Measurements from ENCODE around the gene PDE6D. TPM values are rescaled to one million over a fixed set of nuclear protein-coding genes. Genes with fewer than 3 reads are reported as not detected.

Gene PDE6D
- total RNA-seq, 3 donors from 2014 or later = 24.2 to 28.5 (median 25.6) TPM

GRCh38 chr2:231696004-231696367 lies 85.1 kb downstream of the PDE6D start:
- intact Hi-C loops (cut with DNase I; ENCODE audit: low total_unique reads) = no loop called here
- Histone ChIP-seq H3K27ac (peak overlapping the region; percentile 42 to 84), H3K9me3 (no peaks in the 10 kb centered on the region), H3K4me3 (no peak overlapping the region), H3K4me1 (no peaks in the 10 kb centered on the region), H3K27me3 (no peaks in the 10 kb centered on the region), H3K36me3 (no peaks in the 10 kb centered on the region)
- TF ChIP-seq POLR2AphosphoS5 (IDR thresholded peaks at IDR 0.05) (peak; percentile 46 to 85 (median 69)), CTCF (IDR thresholded peaks at IDR 0.05) (no peak), POLR2A (IDR thresholded peaks at IDR 0.05) (no peak)
- DNase-seq (ENCODE audit: low spot score in 2 of 2) = no peak

GRCh38 chr2:231693956-231694355 lies 87.1 kb downstream of the PDE6D start:
- H3K27me3 ChIP-seq = no peaks in the 10 kb centered on the region
- DNase-seq (ENCODE audit: low spot score in 2 of 2) = no peak
- intact Hi-C loops (cut with DNase I; ENCODE audit: low total_unique reads) = no loop called here

GRCh38 chr2:231692847-231693246 lies 88.2 kb downstream of the PDE6D start:
- intact Hi-C loops (cut with DNase I; ENCODE audit: low total_unique reads) = no loop called here
- H3K9me3 ChIP-seq = no peaks in the 10 kb centered on the region
- H3K4me3 ChIP-seq = no peak overlapping the region
- no peak for TF ChIP-seq POLR2A (IDR thresholded peaks at IDR 0.05)
- no peak for TF ChIP-seq POLR2AphosphoS5 (IDR thresholded peaks at IDR 0.05)
- no peak for TF ChIP-seq CTCF (IDR thresholded peaks at IDR 0.05)
- H3K36me3 ChIP-seq = no peaks in the 10 kb centered on the region
- H3K4me1 ChIP-seq = no peaks in the 10 kb centered on the region
- no peak for DNase-seq (ENCODE audit: low spot score in 2 of 2)
- H3K27me3 ChIP-seq = no peaks in the 10 kb centered on the region
- no peak overlapping the region for H3K27ac ChIP-seq

More at GRCh38 chr2:231693956-231694355, 87.1 kb downstream of the PDE6D start:
- H3K4me1 ChIP-seq = no peaks in the 10 kb centered on the region
- no peak overlapping the region for H3K4me3 ChIP-seq
- H3K36me3 ChIP-seq = no peaks in the 10 kb centered on the region
- no peak for TF ChIP-seq POLR2A (IDR thresholded peaks at IDR 0.05)
- TF ChIP-seq CTCF (IDR thresholded peaks at IDR 0.05) = no peak
- TF ChIP-seq POLR2AphosphoS5 (IDR thresholded peaks at IDR 0.05) = no peak
- H3K9me3 ChIP-seq = no peaks in the 10 kb centered on the region
- peak overlapping the region in 1 of 2 donors; percentile 25 for H3K27ac ChIP-seq

- H3K27ac ChIP-seq = no peak overlapping the region
- no peaks in the 10 kb centered on the region for H3K4me1 ChIP-seq
- DNase-seq (ENCODE audit: low spot score in 2 of 2) = no peak
- no peak overlapping the region for H3K4me3 ChIP-seq
- H3K9me3 ChIP-seq = no peaks in the 10 kb centered on the region
- H3K36me3 ChIP-seq = no peaks in the 10 kb centered on the region
- TF ChIP-seq CTCF (IDR thresholded peaks at IDR 0.05) = no peak
- TF ChIP-seq POLR2A (IDR thresholded peaks at IDR 0.05) = no peak
- TF ChIP-seq POLR2AphosphoS5 (IDR thresholded peaks at IDR 0.05) = no peak
- intact Hi-C loops (cut with DNase I; ENCODE audit: low total_unique reads) = no loop called here
- no peaks in the 10 kb centered on the region for H3K27me3 ChIP-seq
Measured at GRCh38 chr2:231691251-231691772, 89.8 kb downstream of the PDE6D start.

- Histone ChIP-seq H3K36me3 (no peaks in the 10 kb centered on the region), H3K27me3 (no peaks in the 10 kb centered on the region), H3K4me1 (no peaks in the 10 kb centered on the region), H3K9me3 (no peaks in the 10 kb centered on the region), H3K27ac (no peak overlapping the region), H3K4me3 (no peak overlapping the region)
- intact Hi-C loops (cut with DNase I; ENCODE audit: low total_unique reads) = no loop called here
- TF ChIP-seq POLR2A (IDR thresholded peaks at IDR 0.05) (no peak), CTCF (IDR thresholded peaks at IDR 0.05) (no peak), POLR2AphosphoS5 (IDR thresholded peaks at IDR 0.05) (no peak)
- DNase-seq (ENCODE audit: low spot score in 2 of 2) = no peak
Measured at GRCh38 chr2:231689124-231689893, 91.8 kb downstream of the PDE6D start.
